Activated T-cell treated with anti-CD3 and anti-CD28 coated beads, Interleukin-2, amount 50 U/mL, for 72 hours (primary cell): ENCODE data around the gene CTNNA3. TPM values are rescaled to one million over a fixed set of nuclear protein-coding genes. Genes with fewer than 3 reads are reported as not detected.
A peak's percentile ranks its signal among the peaks of the same experiment; 100 is the strongest.

Experiments
- ATAC-seq, 2 donors: fragments of 150-1000 bp; cut with Tn5 transposase; replicated peaks in 1 of 2; 2 replicates each; pipeline ENCODE4 v1.10.0; 2021; ENCODE audit warnings: moderate library complexity in 2 of 2, mild to moderate bottlenecking in 1 of 2
- DNase-seq, 2 donors: peaks; one replicate each; pipeline ENCODE4 v3.0.0; 2021 to 2022; ENCODE audit warnings: mixed read lengths in 1 of 2
- H3K27ac Mint-ChIP-seq: one replicate; pipeline ENCODE4 v1.8.0; 2022; ENCODE audit warnings: mild to moderate bottlenecking, moderate library complexity, mixed read lengths
- H3K27me3 Mint-ChIP-seq: one replicate; pipeline ENCODE4 v1.8.0; 2022; ENCODE audit warnings: low read depth, mixed read lengths
- H3K36me3 Mint-ChIP-seq, 2 donors: one replicate each; pipeline ENCODE4 v1.8.0; 2022; ENCODE audit warnings: mixed read lengths in 2 of 2, mild to moderate bottlenecking in 1 of 2; ENCODE audit not compliant: insufficient read depth in 2 of 2
- H3K4me1 Mint-ChIP-seq: one replicate; pipeline ENCODE4 v1.8.0; 2022; ENCODE audit warnings: low read depth, mixed read lengths
- H3K4me3 Mint-ChIP-seq, 2 donors: one replicate each; pipeline ENCODE4 v1.8.0; 2022; ENCODE audit warnings: mild to moderate bottlenecking in 2 of 2, mixed read lengths in 2 of 2, moderate library complexity in 2 of 2
- H3K9me3 Mint-ChIP-seq, 2 donors: one replicate each; pipeline ENCODE4 v1.8.0; 2022; ENCODE audit warnings: mixed read lengths in 2 of 2
- total RNA-seq, 2 donors: library from RNA; stranded (reverse); gene quantifications; one replicate each; pipeline ENCODE4 v1.2.3, GENCODE V29; 2022

CTNNA3 gene
- total RNA-seq, 2 donors from 2014 or later = 0.25 to 0.74 TPM

- no peak for DNase-seq
- ATAC-seq = no peak
- H3K27ac Mint-ChIP-seq = no peak overlapping the region
- no peak overlapping the region for H3K4me3 Mint-ChIP-seq
- no peaks in the 10 kb centered on the region for H3K36me3 Mint-ChIP-seq
- H3K4me1 Mint-ChIP-seq = peaks cover 37% of the 10 kb centered on the region
- no peaks in the 10 kb centered on the region for H3K9me3 Mint-ChIP-seq
- H3K27me3 Mint-ChIP-seq = peaks cover 8% of the 10 kb centered on the region
These were observed 85.8 kb downstream of the CTNNA3 start for GRCh38 chr10:67609996-67610793.

GRCh38 chr10:67608001-67608400, 88.0 kb downstream of the CTNNA3 start:
- Mint-ChIP-seq H3K4me3 (no peak overlapping the region), H3K9me3 (no peaks in the 10 kb centered on the region), H3K36me3 (no peaks in the 10 kb centered on the region), H3K27me3 (peaks cover 11% of the 10 kb centered on the region), H3K4me1 (peaks cover 28% of the 10 kb centered on the region), H3K27ac (no peak overlapping the region)
- DNase-seq (no peak), ATAC-seq (no peak)

GRCh38 chr10:67607472-67607871, 88.5 kb downstream of the CTNNA3 start:
- Mint-ChIP-seq H3K4me3 (no peak overlapping the region), H3K36me3 (no peaks in the 10 kb centered on the region), H3K27ac (no peak overlapping the region), H3K9me3 (no peaks in the 10 kb centered on the region), H3K4me1 (peaks cover 22% of the 10 kb centered on the region), H3K27me3 (peaks cover 6% of the 10 kb centered on the region)
- DNase-seq (peak in 1 of 2 donors; percentile 4), ATAC-seq (peak; percentile 81 to 90)

- peaks cover 5% of the 10 kb centered on the region for H3K27me3 Mint-ChIP-seq
These were observed 89.4 kb downstream of the CTNNA3 start for GRCh38 chr10:67606572-67606971.

GRCh38 chr10:67603701-67604100, 92.3 kb downstream of the CTNNA3 start:
- H3K27ac Mint-ChIP-seq = no peak overlapping the region
- peaks cover 14% of the 10 kb centered on the region for H3K4me1 Mint-ChIP-seq
- no peak for ATAC-seq
- no peak for DNase-seq
- no peaks in the 10 kb centered on the region for H3K36me3 Mint-ChIP-seq
- peaks cover 7% of the 10 kb centered on the region for H3K27me3 Mint-ChIP-seq
- H3K4me3 Mint-ChIP-seq = no peak overlapping the region
- H3K9me3 Mint-ChIP-seq = peaks cover 0 to 2% of the 10 kb centered on the region in 2 donors

More at GRCh38 chr10:67606572-67606971, 89.4 kb downstream of the CTNNA3 start:
- peaks cover 14% of the 10 kb centered on the region for H3K4me1 Mint-ChIP-seq
- H3K27ac Mint-ChIP-seq = no peak overlapping the region
- no peak overlapping the region for H3K4me3 Mint-ChIP-seq
- ATAC-seq (no peak), DNase-seq (no peak)
- no peaks in the 10 kb centered on the region for H3K36me3 Mint-ChIP-seq
- H3K9me3 Mint-ChIP-seq = no peaks in the 10 kb centered on the region

GRCh38 chr10:67603086-67603485, 92.9 kb downstream of the CTNNA3 start:
- Mint-ChIP-seq H3K4me1 (peaks cover 14% of the 10 kb centered on the region), H3K27me3 (peaks cover 12% of the 10 kb centered on the region), H3K4me3 (no peak overlapping the region), H3K36me3 (no peaks in the 10 kb centered on the region), H3K9me3 (peaks cover 0 to 2% of the 10 kb centered on the region in 2 donors), H3K27ac (no peak overlapping the region)
- DNase-seq (no peak), ATAC-seq (no peak)

GRCh38 chr10:67602268-67602950, 93.6 kb downstream of the CTNNA3 start:
- H3K36me3 Mint-ChIP-seq = no peaks in the 10 kb centered on the region
- peaks cover 12% of the 10 kb centered on the region for H3K27me3 Mint-ChIP-seq

GRCh38 chr10:67599597-67599996, 96.4 kb downstream of the CTNNA3 start:
- Mint-ChIP-seq H3K9me3 (peaks cover 4 to 7% of the 10 kb centered on the region in 2 donors), H3K4me3 (no peak overlapping the region), H3K4me1 (no peaks in the 10 kb centered on the region), H3K36me3 (no peaks in the 10 kb centered on the region), H3K27me3 (peaks cover 7% of the 10 kb centered on the region), H3K27ac (no peak overlapping the region)
- DNase-seq (no peak), ATAC-seq (no peak)

More at GRCh38 chr10:67602268-67602950, 93.6 kb downstream of the CTNNA3 start:
- ATAC-seq = no peak
- Mint-ChIP-seq H3K27ac (no peak overlapping the region), H3K4me1 (peaks cover 9% of the 10 kb centered on the region), H3K9me3 (peaks cover 0 to 2% of the 10 kb centered on the region in 2 donors), H3K4me3 (no peak overlapping the region)
- no peak for DNase-seq

- ATAC-seq = no peak
- Mint-ChIP-seq H3K27me3 (peaks cover 7% of the 10 kb centered on the region), H3K9me3 (peaks cover 7 to 13% of the 10 kb centered on the region in 2 donors), H3K27ac (no peak overlapping the region), H3K4me1 (no peaks in the 10 kb centered on the region), H3K36me3 (peaks cover 2 to 3% of the 10 kb centered on the region in 2 donors), H3K4me3 (no peak overlapping the region)
- no peak for DNase-seq
These were observed 99.4 kb downstream of the CTNNA3 start for GRCh38 chr10:67596641-67597040.

- Mint-ChIP-seq H3K36me3 (peaks cover 5 to 8% of the 10 kb centered on the region in 2 donors), H3K9me3 (peaks cover 12 to 24% of the 10 kb centered on the region in 2 donors), H3K4me1 (no peaks in the 10 kb centered on the region), H3K27ac (no peak overlapping the region), H3K27me3 (no peaks in the 10 kb centered on the region), H3K4me3 (no peak overlapping the region)
- DNase-seq (no peak), ATAC-seq (no peak)
These were observed 108.2 kb downstream of the CTNNA3 start for GRCh38 chr10:67587771-67588170.

- DNase-seq = no peak
- ATAC-seq = no peak
- no peaks in the 10 kb centered on the region for H3K36me3 Mint-ChIP-seq
- peaks cover 0 to 1% of the 10 kb centered on the region in 2 donors for H3K9me3 Mint-ChIP-seq
- H3K4me1 Mint-ChIP-seq = no peaks in the 10 kb centered on the region
- H3K27ac Mint-ChIP-seq = no peak overlapping the region
- H3K27me3 Mint-ChIP-seq = no peaks in the 10 kb centered on the region
- H3K4me3 Mint-ChIP-seq = no peak overlapping the region
These were observed 120.5 kb downstream of the CTNNA3 start for GRCh38 chr10:67575532-67575931.

- Mint-ChIP-seq H3K4me3 (no peak overlapping the region), H3K4me1 (no peaks in the 10 kb centered on the region), H3K36me3 (no peaks in the 10 kb centered on the region), H3K27me3 (no peaks in the 10 kb centered on the region), H3K9me3 (no peaks in the 10 kb centered on the region), H3K27ac (no peak overlapping the region)
- ATAC-seq (no peak), DNase-seq (no peak)
These were observed 122.5 kb downstream of the CTNNA3 start for GRCh38 chr10:67573484-67573883.

- no peaks in the 10 kb centered on the region for H3K9me3 Mint-ChIP-seq
- H3K27ac Mint-ChIP-seq = no peak overlapping the region
- DNase-seq = no peak
- H3K4me3 Mint-ChIP-seq = no peak overlapping the region
- ATAC-seq = no peak
- H3K27me3 Mint-ChIP-seq = no peaks in the 10 kb centered on the region
- no peaks in the 10 kb centered on the region for H3K4me1 Mint-ChIP-seq
- H3K36me3 Mint-ChIP-seq = no peaks in the 10 kb centered on the region
These were observed 124.5 kb downstream of the CTNNA3 start for GRCh38 chr10:67571503-67571902.
